Liver (tissue), 3 donors: ENCODE data around the gene PRSS33.

ENCODE experiments used
- ATF3 ChIP-seq: IDR thresholded peaks from 2 replicates; pipeline ENCODE4 v1.6.1; 2016; ENCODE audit warnings: antibody characterized with exemption
- CTCF ChIP-seq: fragments of 150-350 bp; IDR thresholded peaks from 2 replicates; pipeline ENCODE4 v1.5.1; 2017; ENCODE audit warnings: improper control_type of control experiment, low read depth, low read length; ENCODE audit not compliant: missing input control
- FOXA1 ChIP-seq: IDR thresholded peaks from 2 replicates; pipeline ENCODE4 v1.6.1; 2016; ENCODE audit warnings: antibody characterized with exemption
- GABPA ChIP-seq, 2 donors: IDR thresholded peaks in 1 of 2; conservative IDR thresholded peaks in 1 of 2; 2 replicates each; pipeline ENCODE4 v1.6.1; 2016; ENCODE audit warnings: antibody characterized with exemption in 2 of 2, mild to moderate bottlenecking in 1 of 2, moderate library complexity in 1 of 2
- HNF4A ChIP-seq, 2 donors: conservative IDR thresholded peaks; 2 replicates each; pipeline ENCODE4 v1.6.1; 2016; ENCODE audit warnings: antibody characterized with exemption in 2 of 2, mild to moderate bottlenecking in 2 of 2
- HNF4G ChIP-seq: IDR thresholded peaks from 2 replicates; pipeline ENCODE4 v1.6.1; 2016; ENCODE audit warnings: antibody characterized with exemption
- JUND ChIP-seq, 2 donors: IDR thresholded peaks; 2 replicates each; pipeline ENCODE4 v1.6.1; 2016; ENCODE audit warnings: antibody characterized with exemption in 2 of 2
- MAX ChIP-seq: IDR thresholded peaks from 2 replicates; pipeline ENCODE4 v1.6.1; 2016; ENCODE audit warnings: antibody characterized with exemption
- RAD21 ChIP-seq, 2 donors: IDR thresholded peaks; 2 replicates each; pipeline ENCODE4 v1.6.1; 2016; ENCODE audit warnings: antibody characterized with exemption in 2 of 2, mild to moderate bottlenecking in 2 of 2
- REST ChIP-seq: IDR thresholded peaks from 2 replicates; pipeline ENCODE4 v1.6.1; 2016; ENCODE audit warnings: antibody characterized with exemption, mild to moderate bottlenecking
- RXRA ChIP-seq, 2 donors: IDR thresholded peaks; 2 replicates each; pipeline ENCODE4 v1.6.1; 2017 to 2018; ENCODE audit warnings: antibody characterized with exemption in 2 of 2, mild to moderate bottlenecking in 1 of 2
- SP1 ChIP-seq: IDR thresholded peaks from 2 replicates; pipeline ENCODE4 v1.6.1; 2018; ENCODE audit warnings: antibody characterized with exemption, mild to moderate bottlenecking
- TAF1 ChIP-seq: conservative IDR thresholded peaks from 2 replicates; pipeline ENCODE4 v1.6.1; 2016; ENCODE audit warnings: antibody characterized with exemption, mild to moderate bottlenecking
- ZBTB33 ChIP-seq: IDR thresholded peaks from 2 replicates; pipeline ENCODE4 v1.6.1; 2016; ENCODE audit warnings: antibody characterized with exemption
- donor health status: healthy.
- donor health status: healthy.

- TF ChIP-seq CTCF (no peak), MAX (no peak), HNF4G (no peak), RXRA (IDR thresholded peaks at IDR 0.05) (no peak), GABPA (IDR thresholded peaks at IDR 0.05 in 1 of 2, conservative IDR thresholded peaks at IDR 0.05 in 1 of 2) (no peak), RAD21 (IDR thresholded peaks at IDR 0.05) (no peak), REST (no peak), ATF3 (no peak), ZBTB33 (no peak), HNF4A (conservative IDR thresholded peaks at IDR 0.05) (no peak), TAF1 (no peak), JUND (IDR thresholded peaks at IDR 0.05) (no peak), FOXA1 (no peak), SP1 (no peak)
Measured at GRCh38 chr16:2820836-2821486, 33.6 kb upstream of the PRSS33 start.
